ENCODE measurements around the gene MCF2L2.

The MCF2L2 gene

DNA sequence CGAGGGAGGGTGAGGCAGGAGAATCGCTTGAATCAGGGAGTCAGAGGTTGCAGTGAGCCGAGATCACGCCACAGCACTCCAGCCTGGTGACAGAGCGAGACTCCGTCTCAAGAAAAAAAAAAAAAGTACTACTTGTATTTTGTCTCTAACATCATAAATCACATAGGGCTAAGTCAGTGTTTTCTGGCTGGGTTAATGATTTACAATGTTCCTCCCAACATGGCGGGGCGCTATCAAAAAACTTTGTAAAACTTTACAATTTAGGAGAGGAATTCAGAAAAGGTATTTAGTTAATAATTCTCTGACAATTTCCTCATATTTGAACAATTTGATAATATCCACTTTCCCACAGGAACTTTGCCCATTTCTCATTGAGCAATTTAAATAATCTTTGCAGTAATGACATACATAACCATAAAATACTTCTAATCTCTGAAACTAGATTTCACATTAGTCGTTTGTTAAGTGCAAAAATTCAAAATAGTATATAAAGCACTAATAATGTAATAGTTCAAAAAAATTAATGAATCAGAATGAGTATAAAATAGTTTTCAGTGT, 202.0 kb downstream of the MCF2L2 start:
- no peak for DNase-seq

DNA sequence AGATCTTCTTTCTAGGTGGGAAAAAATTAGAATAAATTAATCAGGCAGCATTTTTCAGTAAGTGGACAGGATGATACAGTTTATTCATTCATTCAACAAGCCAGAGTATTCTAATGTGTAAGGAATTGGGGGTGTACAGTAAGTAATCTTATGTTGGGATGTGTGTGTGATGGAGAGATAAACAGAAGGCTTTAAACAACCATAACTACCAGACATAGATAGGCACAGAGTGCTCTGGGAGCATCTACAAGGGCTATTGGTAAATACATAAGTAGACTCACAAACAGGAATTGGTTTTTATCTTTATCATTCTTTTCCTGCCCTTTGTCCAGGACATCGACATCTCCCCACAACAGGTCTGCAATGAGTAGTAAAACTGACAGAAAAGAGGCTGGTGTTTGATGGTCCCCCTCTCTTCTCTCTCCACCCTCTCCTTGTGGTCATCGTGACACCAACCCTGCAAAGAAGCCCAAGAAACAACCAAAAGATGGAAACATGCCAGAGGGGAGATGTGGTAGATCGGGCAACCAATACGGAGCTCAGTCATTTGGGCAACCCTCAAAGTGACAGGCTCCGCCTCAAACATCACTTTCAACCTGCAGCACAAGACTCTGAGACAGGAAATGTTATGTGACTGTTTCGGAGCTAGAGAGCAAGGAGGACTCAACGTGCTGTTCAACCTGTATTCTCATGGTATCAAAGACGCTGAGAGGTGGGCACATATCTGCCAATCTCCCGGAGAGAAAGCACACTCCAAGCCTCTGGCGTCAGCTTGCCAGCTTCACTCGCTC, 204.0 kb downstream of the MCF2L2 start:
- no peak for DNase-seq

DNA sequence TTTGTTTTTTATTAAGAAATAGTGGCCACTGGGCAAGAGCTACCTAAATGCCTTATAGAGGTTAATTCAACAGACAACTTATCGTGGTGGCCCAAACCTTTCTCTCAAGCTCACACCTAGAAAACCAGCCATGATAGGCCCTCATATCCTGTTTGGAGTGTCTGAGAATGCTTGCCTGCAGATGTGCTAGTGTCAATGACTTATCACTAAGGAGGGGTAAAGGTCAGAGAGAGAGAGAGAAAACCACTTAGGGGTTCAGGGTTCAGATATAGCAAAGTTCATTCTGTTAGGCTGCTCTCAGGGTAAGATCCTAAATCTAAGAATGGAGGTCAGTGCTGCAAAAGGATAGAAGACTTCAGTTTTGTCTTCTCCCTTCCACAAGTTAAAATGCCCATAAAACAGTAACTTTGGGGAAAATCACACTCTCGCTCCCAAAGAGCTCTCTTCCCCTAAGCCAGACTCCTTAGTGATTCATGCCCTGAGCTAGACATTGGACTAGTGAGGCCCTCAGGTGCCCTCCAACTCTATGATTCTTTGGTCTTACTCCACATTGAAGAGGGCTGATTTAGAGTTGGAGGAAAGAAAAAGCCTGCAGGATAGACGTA, 205.7 kb downstream of the MCF2L2 start:
- no peak for DNase-seq

DNA sequence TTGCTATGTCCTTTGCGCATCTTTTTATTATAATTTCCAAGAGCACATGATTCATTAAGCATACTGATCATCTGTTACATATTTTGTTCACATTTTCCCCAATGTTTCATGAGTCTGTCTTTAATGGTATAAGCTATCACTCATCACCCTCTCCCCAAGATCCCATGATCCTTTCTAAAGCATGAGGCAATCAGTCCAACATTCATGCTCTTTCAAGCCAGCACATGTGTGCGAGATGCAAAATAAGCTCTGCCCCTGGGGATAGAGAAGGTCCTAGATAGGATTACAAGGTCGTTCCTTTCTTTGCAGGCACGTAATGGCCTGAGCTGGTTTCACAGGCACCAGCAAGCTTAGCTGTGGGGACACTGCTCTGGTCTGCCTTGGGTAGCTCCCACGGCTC, 207.6 kb downstream of the MCF2L2 start:
- DNase-seq, result no peak

DNA sequence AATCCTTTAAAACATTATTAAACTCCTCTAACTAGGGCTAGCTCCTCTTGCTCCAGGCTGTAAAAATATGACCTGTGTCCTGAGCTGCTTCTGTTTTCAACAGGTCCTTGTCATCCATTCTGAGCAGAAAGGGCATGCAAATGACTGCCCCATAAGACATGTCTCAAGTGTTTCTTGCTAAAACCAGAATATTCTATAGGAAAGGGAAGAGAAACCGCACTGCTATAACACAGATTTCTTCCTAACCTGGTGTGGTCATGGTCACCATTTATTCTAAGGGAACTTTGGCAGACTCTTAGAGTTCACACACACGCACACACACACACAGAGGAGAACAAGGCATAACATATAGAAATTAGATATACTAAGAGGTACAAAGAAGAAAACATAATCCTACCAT, 209.6 kb downstream of the MCF2L2 start:
- no peak for DNase-seq

DNA sequence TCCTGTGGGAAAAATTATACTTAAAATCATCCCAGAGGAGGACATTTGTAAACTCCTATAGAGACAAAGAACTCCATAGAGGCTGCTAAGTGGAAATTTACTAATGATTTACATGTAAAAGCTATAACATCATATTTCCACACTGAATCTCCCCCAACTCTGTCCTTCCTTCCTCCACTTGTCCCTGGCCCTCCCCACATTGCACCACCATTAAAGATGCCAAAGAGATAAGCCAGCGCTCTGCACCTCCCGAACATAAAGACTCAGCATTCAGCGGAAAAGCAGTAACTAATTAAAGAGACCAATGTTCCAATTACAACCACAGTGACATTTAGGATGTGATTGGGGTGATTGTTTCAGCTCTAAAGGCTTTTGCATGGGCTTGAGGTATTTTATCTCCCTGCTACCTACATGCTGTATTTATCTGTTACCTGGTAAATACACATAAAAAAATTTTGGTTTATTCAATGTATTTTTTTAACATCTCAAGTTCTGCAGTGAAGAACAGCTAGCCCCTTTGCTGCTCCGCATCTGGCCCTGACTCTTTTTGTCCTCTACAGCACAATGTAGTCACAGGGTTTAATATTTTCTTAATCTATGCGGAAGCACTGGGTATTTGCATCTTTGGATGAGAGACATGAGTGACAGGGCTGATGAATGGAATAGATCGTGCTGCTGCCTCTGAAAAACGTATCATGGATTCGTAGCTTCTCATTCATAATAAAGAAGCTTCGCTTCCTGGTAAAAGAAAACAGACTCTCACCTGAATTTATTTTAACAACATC, 210.7 kb downstream of the MCF2L2 start:
- no peak for DNase-seq

DNA sequence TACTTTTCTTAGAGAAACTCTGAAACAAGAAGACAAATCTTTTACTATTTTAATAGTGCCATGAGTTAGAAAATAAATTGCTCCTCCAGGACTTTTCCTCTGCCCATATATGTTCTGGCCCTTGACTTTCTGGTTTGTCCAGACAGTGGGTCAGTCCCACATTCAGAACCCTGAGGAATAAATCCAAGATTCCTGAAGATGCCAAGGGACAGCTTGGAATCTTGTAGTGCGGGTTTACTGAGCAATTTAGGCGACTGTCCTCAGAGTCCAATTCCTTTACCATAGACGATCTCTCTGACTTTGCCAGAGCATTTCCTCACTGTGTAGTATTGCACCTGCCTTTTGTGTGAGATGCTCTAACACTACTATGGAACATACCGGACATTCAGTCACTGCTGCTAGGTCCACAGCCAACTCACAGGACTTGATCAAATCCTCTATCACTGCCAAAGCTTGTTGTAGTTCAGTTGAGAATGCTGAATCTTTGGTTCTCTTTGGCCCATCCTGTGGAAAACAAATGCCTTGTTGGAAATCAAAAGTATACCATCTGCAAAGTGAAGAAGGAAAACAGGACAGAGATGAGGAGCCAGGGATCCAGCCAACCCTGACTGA, 212.7 kb downstream of the MCF2L2 start:
- DNase-seq, result no peak

DNA sequence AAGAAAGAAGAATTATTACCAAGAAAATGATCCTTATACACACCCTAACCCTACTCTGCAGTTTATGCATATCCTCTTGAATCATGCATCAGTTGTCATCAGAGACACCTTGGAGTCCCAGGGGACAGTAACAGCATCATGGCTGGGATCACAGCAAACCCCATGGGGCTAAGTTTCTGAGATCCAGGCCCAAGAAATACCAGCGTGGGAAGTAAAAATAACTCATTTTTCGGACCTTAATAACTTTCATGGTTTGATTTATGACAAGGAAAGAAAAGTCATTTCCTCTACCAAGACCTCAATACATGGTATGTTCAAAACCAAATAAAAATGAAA, 214.2 kb downstream of the MCF2L2 start:
- DNase-seq, result no peak

DNA sequence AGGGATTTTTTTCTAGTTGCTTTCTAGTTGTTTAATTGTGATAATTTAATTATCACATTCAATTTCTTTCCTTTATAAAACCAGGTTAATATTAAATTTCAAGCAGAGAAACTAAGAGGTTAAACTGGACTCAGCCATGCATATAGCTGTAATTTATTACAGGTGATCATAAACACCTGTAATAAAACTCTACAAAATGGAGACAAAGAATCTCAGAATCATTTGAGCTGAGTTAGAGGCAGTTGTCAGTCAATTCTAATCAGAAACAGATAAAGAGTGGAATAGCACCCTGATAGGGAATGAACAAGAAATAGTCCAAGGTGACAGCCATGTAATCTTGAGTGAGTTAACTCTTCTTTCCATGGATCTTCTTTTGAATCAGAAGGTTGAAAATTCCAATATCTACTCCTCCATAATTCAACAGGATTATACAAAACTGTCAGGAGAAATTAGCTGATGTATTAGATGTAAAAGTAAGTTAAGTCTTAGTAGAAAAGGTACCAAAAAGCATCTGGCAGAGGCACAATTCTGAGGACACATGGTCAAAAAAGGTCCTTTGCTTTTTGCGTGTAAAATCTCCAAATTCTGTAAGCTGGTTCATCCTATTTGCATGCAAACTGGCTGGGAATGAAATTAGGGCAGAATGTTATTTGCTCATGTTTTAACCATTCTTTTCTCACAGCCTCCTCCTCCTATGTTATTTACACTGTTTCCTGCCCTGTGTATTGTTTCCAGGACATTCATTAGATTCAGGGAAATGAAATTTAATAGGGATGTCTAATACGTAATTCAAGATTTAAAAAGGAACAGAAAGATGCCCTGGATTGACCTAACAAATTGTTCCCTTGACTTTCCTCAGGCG, 214.8 kb downstream of the MCF2L2 start:
- no peak for DNase-seq

DNA sequence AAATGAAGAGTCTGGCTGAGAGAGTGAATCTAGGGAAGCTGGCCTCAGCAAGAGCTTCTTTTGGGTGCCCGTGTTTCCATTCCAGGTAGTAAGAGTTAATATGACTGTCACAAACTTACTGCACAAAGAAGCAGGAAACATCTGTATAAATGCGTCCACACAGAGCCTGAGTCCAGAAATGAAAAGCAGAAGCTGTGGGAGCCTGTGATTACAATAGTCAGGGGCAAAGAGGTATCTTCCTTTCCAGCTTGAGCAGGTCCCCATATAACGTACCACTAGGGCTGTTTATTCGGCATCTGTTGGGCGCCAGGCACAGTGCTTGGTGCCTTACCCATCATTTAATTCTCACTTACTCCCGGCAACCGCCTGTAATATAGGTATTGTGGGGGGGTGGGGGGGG, 215.9 kb downstream of the MCF2L2 start:
- no peak for DNase-seq

DNA sequence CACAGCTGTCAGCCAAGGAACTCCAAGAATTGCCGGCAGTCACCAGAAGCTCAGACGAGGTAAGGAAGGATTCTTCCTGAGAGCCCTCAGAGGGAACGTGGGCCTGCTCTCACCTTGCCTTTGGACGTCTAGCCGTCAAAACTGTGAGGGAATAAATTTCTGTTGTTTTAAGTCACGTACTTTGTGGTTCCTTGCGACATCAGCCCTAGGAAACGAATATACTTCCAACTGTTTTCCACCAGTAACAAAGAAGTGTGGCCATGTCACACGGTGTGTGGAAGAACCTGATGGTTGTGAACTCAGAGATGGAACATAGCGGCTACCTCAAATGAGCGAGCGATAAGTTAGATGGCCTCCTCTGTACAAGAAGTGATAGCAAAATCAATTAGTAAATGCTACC, 216.3 kb downstream of the MCF2L2 start:
- no peak for DNase-seq

DNA sequence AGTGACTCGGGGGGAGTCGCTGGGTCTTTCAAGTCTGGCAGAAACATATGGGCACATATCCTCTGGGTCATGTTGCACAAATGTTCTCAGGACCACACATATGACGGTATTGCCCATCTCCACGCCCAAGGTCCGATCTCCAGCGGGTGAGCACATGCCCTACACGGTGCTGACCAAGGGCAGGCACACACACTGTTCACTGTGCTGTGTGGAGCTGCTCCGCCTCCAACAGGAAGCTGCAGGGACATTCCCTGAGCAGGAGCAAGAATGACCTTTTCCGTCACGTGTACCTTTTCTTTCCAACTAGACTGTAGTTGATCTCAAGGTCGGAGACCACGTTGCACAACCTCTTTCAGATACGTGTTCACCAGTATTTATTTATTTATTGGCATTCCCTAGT, 217.1 kb downstream of the MCF2L2 start:
- no peak for DNase-seq

DNA sequence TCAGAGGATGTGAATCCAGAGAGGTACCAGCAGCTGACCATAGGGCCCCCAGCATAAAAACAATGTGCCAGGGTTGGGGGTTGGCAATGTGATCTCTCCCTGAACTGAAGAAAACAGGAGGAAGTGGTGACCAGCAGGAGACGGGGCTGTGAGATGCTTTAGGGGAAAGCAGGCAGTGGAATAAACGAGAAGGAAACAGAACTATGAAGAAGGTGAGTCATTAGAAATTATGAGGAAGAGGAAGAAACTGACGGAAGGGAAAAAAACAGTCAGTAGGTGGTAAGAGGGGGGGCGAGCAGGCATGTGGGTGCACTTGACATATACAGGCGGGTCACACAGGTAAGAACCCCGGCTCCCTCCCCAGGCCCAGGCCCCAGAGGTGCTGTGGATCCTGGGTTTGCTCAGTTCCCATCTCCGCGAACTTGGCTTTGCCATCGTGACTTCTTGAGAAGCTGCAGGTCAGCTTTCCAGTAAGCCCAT, 217.5 kb downstream of the MCF2L2 start:
- no peak for DNase-seq

DNA sequence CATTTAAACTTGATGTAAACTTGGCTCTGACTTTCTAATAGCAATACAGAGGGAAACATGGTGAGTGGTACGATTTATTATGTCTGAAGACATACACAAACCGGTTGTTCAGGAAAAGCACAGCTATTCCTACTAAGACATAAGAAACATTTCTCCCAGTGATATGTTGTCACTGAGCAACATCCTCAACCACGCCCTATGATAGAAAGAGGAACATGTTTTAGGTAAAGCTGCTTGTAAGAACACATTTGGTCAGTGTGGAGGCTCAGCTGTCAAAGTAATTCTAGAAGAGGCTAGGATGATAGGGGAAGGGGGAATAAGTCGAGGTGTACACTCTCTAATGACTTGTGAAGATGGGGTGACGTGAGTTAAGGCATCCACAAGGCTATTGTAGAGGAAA, 218.1 kb downstream of the MCF2L2 start:
- no peak for DNase-seq

DNA sequence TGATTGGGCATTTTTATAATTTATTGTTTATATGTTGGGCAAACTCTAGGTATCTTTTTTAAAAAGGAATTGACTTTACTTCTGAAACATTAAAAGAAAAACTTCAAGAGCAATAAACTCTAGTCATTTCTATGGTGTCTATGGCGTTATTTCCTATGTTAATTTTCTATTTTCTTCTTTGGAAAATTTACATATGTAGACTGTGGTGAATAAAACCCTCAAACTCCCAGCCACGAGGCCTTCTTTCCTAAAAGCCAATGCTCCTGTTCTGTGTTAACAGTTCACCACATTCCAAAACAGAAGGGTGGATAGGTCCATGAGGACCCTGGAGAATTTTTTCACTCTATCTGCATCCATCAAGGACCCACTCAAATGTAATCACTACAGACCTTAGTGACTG, 219.6 kb downstream of the MCF2L2 start:
- no peak for DNase-seq

DNA sequence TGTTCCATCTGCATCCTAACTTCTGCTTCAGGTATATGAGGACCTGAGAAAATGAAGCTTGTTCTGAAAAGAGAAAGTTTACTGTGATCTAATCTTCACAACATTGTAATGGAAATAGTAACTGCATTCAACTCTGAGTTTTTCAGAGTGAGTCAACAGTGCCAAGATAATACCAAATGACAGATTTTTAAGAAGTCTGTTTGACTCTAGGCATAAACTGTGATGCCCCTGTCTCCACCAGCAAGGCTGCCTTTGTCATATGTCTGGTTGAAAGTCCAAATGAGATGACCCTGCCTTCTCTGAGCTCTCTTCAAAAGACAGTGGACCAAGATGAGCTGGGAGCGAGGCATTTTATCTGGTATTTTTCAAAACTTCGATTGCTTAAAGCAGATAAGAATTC, 220.2 kb downstream of the MCF2L2 start:
- no peak for DNase-seq

DNA sequence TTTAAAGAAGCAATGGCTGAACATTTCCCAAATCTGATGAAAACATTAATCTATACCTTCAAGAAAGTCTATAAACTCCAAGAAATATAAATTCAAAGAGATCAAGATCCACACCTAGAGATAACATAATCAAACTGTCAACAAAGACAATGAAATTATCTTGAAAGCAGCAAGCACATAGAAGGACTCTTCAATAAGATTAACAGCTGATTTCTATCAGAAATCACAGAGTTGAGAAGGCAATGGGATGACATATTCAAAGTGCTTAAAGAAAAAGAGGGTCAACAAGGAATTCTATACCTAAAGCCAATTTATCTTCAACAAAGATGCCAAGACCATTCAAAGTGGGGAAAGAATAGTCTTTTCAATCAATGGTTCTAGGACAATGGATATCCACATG, 224.7 kb downstream of the MCF2L2 start:
- DNase-seq, result no peak

DNA sequence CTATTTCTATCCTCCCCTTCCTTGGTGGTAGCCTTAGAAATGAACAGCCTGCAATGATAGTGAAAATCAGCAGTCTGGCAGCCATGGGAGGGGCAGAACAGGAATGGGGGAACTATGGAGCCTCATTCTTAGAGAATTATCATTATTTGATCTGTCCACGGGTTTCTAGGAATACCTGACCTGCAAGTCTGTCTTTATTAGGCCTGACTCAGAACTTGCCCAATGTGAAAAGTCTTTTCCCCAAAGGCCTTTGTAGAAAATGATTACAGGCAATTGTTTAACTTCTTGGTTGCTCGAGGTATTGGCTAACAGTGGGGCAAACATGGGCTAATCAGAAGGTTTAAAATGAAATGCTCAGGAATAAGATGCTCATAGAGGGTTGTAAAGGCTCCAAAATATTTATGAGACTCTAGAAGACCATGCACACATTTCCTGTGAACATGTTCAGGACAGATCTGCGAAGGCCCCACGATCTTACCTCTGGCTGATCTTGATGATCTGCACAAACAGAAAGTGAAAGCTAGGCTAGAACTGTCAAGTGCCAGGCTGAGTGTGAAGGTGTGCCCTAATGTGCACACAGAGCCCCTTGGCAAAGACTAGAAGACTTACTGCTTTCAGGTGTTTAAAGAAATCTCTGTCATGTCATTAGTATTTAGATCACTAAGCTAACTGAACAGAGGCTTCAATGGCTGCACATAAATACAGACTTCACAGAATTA, 226.3 kb downstream of the MCF2L2 start:
- no peak for DNase-seq

DNA sequence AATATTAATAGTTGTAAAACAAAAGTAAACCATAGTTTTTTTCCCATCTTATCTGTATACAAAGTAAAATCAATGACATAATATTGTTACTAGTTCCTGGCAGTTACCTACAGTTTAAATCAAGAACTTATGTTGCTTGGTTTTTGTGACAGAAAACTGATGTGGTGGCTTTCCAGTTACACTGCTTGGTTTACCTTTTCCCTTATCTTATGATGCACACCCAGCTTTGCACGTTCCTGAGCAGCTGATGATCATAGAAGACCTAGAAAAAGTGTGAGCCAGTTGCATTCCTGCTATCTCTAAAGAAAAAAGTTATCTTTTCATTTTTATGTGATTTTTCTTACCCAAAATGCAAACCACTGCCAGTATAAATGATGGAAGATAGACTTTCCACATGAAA, 229.5 kb downstream of the MCF2L2 start:
- DNase-seq, result no peak

DNA sequence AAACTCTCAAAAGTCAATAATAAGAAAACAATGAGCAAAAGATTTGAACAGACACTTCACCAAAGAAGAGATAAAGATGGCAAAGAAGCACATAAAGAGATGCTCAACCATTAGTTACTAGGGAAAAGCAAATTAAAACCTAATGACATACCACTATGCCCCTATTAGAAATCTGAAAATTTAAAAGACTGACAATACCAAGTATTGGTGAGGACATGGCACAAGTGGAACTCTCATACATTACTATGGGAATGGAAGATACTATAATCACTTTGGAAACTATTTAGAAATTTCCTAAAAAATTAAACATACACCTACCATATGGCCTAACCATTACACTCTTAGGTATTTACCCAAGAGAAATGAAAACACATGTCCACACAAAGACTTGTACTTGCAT, 230.7 kb downstream of the MCF2L2 start:
- no peak for DNase-seq

DNA sequence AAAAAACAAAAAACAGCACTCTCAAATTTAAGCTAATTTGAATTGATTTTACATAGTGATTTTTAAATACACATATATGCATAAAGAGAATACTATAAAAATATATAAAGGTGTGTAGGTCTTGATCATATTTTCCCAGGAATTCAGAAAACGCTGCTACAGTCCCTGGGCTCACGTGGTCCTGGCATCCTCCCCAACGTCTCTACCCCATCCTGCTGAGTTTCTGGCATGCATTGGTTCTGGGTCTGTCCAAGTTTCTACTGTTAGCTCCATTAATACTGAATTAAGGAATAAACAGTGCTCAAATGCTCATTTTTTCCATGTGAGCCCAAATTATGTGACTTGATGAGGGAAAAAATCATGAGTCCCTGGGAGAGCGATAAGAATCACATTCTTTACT, 233.2 kb downstream of the MCF2L2 start:
- DNase-seq, result no peak

All from NCI-H2107 (cell line).